Heart left ventricle (tissue), 16 donors: Measurements from ENCODE around the gene WNT6. TPM values are rescaled to one million over a fixed set of nuclear protein-coding genes. Genes with fewer than 3 reads are reported as not detected.

Experiments used
- ATAC-seq, 4 donors: fragments of 200-7000 bp; cut with Tn5 transposase; one replicate each; pipeline ENCODE4 v1.9.1; 2020 to 2022; ENCODE audit warnings: moderate library complexity in 4 of 4, mild to moderate bottlenecking in 3 of 4, moderate number of reproducible peaks in 1 of 4
- DNase-seq, 5 donors: peaks; one replicate each; pipeline ENCODE4 v3.0.0-alpha.2; 2020
- H3K27ac ChIP-seq, 12 donors: fragments of 200-600 bp; sonication (generic) in 4 of 12; one replicate each; pipeline versions ENCODE4 v1.5.0 to v1.8.0; 2016 to 2022; ENCODE audit warnings: mild to moderate bottlenecking in 2 of 12
- H3K27me3 ChIP-seq, 9 donors: fragments of 200-600 bp; sonication (generic) in 2 of 9; one replicate each; pipeline versions ENCODE4 v1.5.1 to v1.8.0; 2016 to 2022; ENCODE audit warnings: mild to moderate bottlenecking in 3 of 9
- H3K36me3 ChIP-seq, 9 donors: fragments of 200-600 bp; sonication (generic) in 2 of 9; one replicate each; pipeline versions ENCODE4 v1.5.0 to v1.8.0; 2018 to 2022; ENCODE audit warnings: mild to moderate bottlenecking in 2 of 9
- H3K4me1 ChIP-seq, 12 donors: fragments of 200-600 bp; sonication (generic) in 4 of 12; one replicate each; pipeline versions ENCODE4 v1.5.0 to v1.8.0; 2016 to 2022; ENCODE audit warnings: mild to moderate bottlenecking in 3 of 12
- H3K4me3 ChIP-seq, 12 donors: fragments of 200-600 bp; sonication (generic) in 4 of 12; one replicate each; pipeline versions ENCODE4 v1.5.0 to v1.8.0; 2017 to 2022; ENCODE audit warnings: mild to moderate bottlenecking in 9 of 12, moderate library complexity in 4 of 12
- H3K9me3 ChIP-seq, 12 donors: fragments of 200-600 bp; sonication (generic) in 4 of 12; one replicate each; pipeline versions ENCODE4 v1.5.0 to v1.8.0; 2016 to 2022; ENCODE audit warnings: mild to moderate bottlenecking in 1 of 12
- CTCF ChIP-seq, 12 donors: fragments of 200-600 bp; sonication (generic) in 4 of 12; IDR thresholded peaks; one replicate each; pipeline versions ENCODE4 v1.5.0 to v1.8.0; 2018 to 2022; ENCODE audit warnings: antibody characterized with exemption in 12 of 12, mild to moderate bottlenecking in 5 of 12
- POLR2A ChIP-seq, 2 donors: fragments of 450-650 bp; IDR thresholded peaks; one replicate each; pipeline ENCODE4 v1.6.1; 2017; ENCODE audit warnings: antibody characterized with exemption in 2 of 2, mild to moderate bottlenecking in 2 of 2, moderate library complexity in 2 of 2
- WGBS, 4 donors: extraction: QIAGEN DNeasy Blood & Tissue Kit in 2 of 4; methylation state at CpG; one replicate each; pipeline versions ENCODE4 v1.1.5 to v1.1.7; 2013 to 2018; 5-methylcytosine and 5-hydroxymethylcytosine counted together
- intact Hi-C, 10 donors: fragments of 100-400 bp; cut with DNase I; formaldehyde crosslinking; loops; one replicate each; pipeline versions ENCODE4 v1.11.1 to v1.14.2; 2022
- polyA plus RNA-seq, 2 donors: library from polyadenylated mRNA; stranded (reverse); fragments of 200-250 nt; gene quantifications; one replicate each; pipeline ENCODE4 v1.2.3, GENCODE V29; 2013
- total RNA-seq, 9 donors: library from RNA; depleted of rRNA in 2 of 9; stranded (reverse); fragments of >200 nt in 2 of 9; fragmentation: NEBNext Ultra II Directional in 3 of 9; extraction: Animal tissue kit (Norgen Biotek cat#: 25700) in 3 of 9; gene quantifications; one replicate each; pipeline versions ENCODE4 v1.1.0 to v1.2.4, GENCODE V29; 2016 to 2023
- donor health status: ischemic (EF 13 %, LVEDD 7.1; RV severe dilation, severe dysfunction).
- donor health status: healthy with polysubstance abuse.
- donor health status: DM: no; HTN: yes; CAD: no.
- donor health status: DM: no; HTN: no; CAD: no.
- donor health status: ischemic (EF 25% LVEDD 6.9; RV normal size, moderate dysfunction).
- donor health status: ischemic (EF 25% LVEDD 5.7; RV mildly dilated, moderate dysfunction).
- donor health status: healthy.
- donor health status: DM: yes; HTN: yes; CAD: no.
- donor health status: ischemic (EF 35%, LVEDD 5.7; RV mildly dilated, moderate dysfunction).
- donor health status: nonischemic (EF 11% LVEDD 7.7; RV severe dilation, severe dysfunction).
- donor health status: DM: yes; HTN: yes; CAD: no.
- donor health status: PGD.
- donor health status: ischemic (EF 29% LVEDD 5.4; RV normal size, mild dysfunction).
- donor health status: nonischemic (EF 23%, LVEDD 6.1; RV moderate dilation, normal function).

The WNT6 gene
- total and polyA plus RNA-seq, 11 donors: 0.34 to 13.1 (median 1.00) TPM

GRCh38 chr2:218882866-218883366, 23.3 kb downstream of the WNT6 start:
- intact Hi-C loops: no loop called here
- peak in 3 of 4 donors; percentile 24 to 54 (median 33) for ATAC-seq
- peaks cover 18 to 74% (median 48%) of the 10 kb centered on the region in 9 donors for H3K27me3 ChIP-seq

GRCh38 chr2:218883491-218884490, 24.2 kb downstream of the WNT6 start:
- no peak overlapping the region for H3K27ac ChIP-seq
- peak in 1 of 5 donors; percentile 54 for DNase-seq
- TF ChIP-seq CTCF (IDR thresholded peaks at IDR 0.05): no peak
- no peak for TF ChIP-seq POLR2A (IDR thresholded peaks at IDR 0.05)
- H3K4me1 ChIP-seq: peaks cover 0 to 32% (median 18%) of the 10 kb centered on the region in 12 donors
- no peaks in the 10 kb centered on the region for H3K36me3 ChIP-seq
- H3K9me3 ChIP-seq: no peaks in the 10 kb centered on the region
- H3K4me3 ChIP-seq: peak overlapping the region in 11 of 12 donors; percentile 12 to 51 (median 35)
- intact Hi-C loops: no loop called here
- WGBS, 4 donors: 7 to 33% (median 15%) methylated on average over 16 to 89 of the region's 89 CpGs
- peak in 2 of 4 donors; percentile 30 to 63 for ATAC-seq
- H3K27me3 ChIP-seq: peaks cover 16 to 65% (median 42%) of the 10 kb centered on the region in 9 donors

More at GRCh38 chr2:218882866-218883366, 23.3 kb downstream of the WNT6 start:
- Histone ChIP-seq H3K9me3 (no peaks in the 10 kb centered on the region), H3K36me3 (no peaks in the 10 kb centered on the region), H3K27ac (no peak overlapping the region), H3K4me1 (peaks cover 0 to 32% (median 18%) of the 10 kb centered on the region in 12 donors), H3K4me3 (peak overlapping the region in 4 of 12 donors; percentile 21 to 51 (median 38))
- TF ChIP-seq POLR2A (IDR thresholded peaks at IDR 0.05) (no peak), CTCF (IDR thresholded peaks at IDR 0.05) (no peak)
- WGBS, 4 donors: 38 to 53% (median 46%) methylated on average over 2 to 4 of the region's 4 CpGs
- no peak for DNase-seq

GRCh38 chr2:218884519-218884918, 24.9 kb downstream of the WNT6 start:
- TF ChIP-seq POLR2A (IDR thresholded peaks at IDR 0.05) (no peak), CTCF (IDR thresholded peaks at IDR 0.05) (no peak)
- Histone ChIP-seq H3K36me3 (no peaks in the 10 kb centered on the region), H3K4me3 (no peak overlapping the region), H3K4me1 (peaks cover 0 to 31% (median 17%) of the 10 kb centered on the region in 12 donors), H3K9me3 (no peaks in the 10 kb centered on the region), H3K27ac (no peak overlapping the region), H3K27me3 (peaks cover 15 to 58% (median 35%) of the 10 kb centered on the region in 9 donors)
- DNase-seq (no peak), ATAC-seq (no peak)
- intact Hi-C loops: no loop called here
- WGBS, 4 donors: 68 to 87% (median 82%) methylated on average over 2 of the region's 2 CpGs
